Endothelial cell of umbilical vein (primary cell): Measurements from ENCODE around the gene PHEX. TPM values are rescaled to one million over a fixed set of nuclear protein-coding genes. Genes with fewer than 3 reads are reported as not detected.

Experiments
- BruUV-seq: library from RNA; stranded (reverse); fragments of 400-500 nt; replicated peaks from 2 replicates; lab custom pipeline; 2021; lab: Mats Ljungman, UMichigan
- CTCF ChIA-PET: fragments of 300-600, 350-600 bp; sonication (Branson Sonifier 250); formaldehyde crosslinking; loops from one replicate; lab custom pipeline; 2021; ENCODE audit warnings: antibody characterized with exemption, inconsistent platforms; lab: Charles Lee
- POLR2A ChIA-PET: fragments of 300-600, 350-600 bp; sonication (Branson Sonifier 250); formaldehyde crosslinking; loops from one replicate; lab custom pipeline; 2021; ENCODE audit warnings: antibody characterized with exemption, inconsistent platforms; lab: Charles Lee
- DNase-seq: peaks from one replicate; pipeline ENCODE4 v3.0.0-alpha.2; 2011; ENCODE audit warnings: low read depth, low spot score
- FAIRE-seq: peaks from 2 replicates; lab custom pipeline; 2011; peaks lifted over from hg19 to GRCh38; lab: Jason Lieb, UNC
- H2AFZ ChIP-seq: 2 replicates; pipeline ENCODE4 v1.6.0; 2012; ENCODE audit warnings: low read depth, low read length, control low read depth, inconsistent platforms
- H3K27ac ChIP-seq: 2 replicates; pipeline ENCODE4 v1.5.1; 2011; ENCODE audit warnings: low read depth, mild to moderate bottlenecking, control low read depth, low read length, moderate library complexity; ENCODE audit not compliant: insufficient read depth
- H3K27me3 ChIP-seq, 2 experiments: 2 replicates each; pipeline versions ENCODE4 v1.6.0 to v1.6.1; 2011; ENCODE audit warnings: low read length in 2 of 2, mixed read lengths in 1 of 2; ENCODE audit not compliant: control insufficient read depth in 2 of 2, insufficient read depth in 2 of 2
- H3K36me3 ChIP-seq, 2 experiments: 2 replicates in 1 of 2; 3 replicates in 1 of 2; pipeline ENCODE4 v1.5.1; 2011; ENCODE audit warnings: low read length in 2 of 2, mild to moderate bottlenecking in 1 of 2, moderate library complexity in 1 of 2; ENCODE audit not compliant: control insufficient read depth in 2 of 2, insufficient read depth in 2 of 2; ENCODE audit errors: extremely low read depth in 1 of 2
- H3K4me1 ChIP-seq: 3 replicates; pipeline ENCODE4 v1.5.1; 2011; ENCODE audit warnings: mild to moderate bottlenecking, low read length; ENCODE audit not compliant: control insufficient read depth, insufficient read depth; ENCODE audit errors: extremely low read depth
- H3K4me2 ChIP-seq: 2 replicates; pipeline ENCODE4 v1.6.1; 2011; ENCODE audit warnings: low read length, control low read depth, mixed read lengths; ENCODE audit not compliant: insufficient read depth
- H3K4me3 ChIP-seq, 3 experiments: fragments of 200-600 bp in 1 of 3; sonication (generic), shearing (Covaris generic) in 1 of 3; replicated peaks in 1 of 3; 2 replicates each; pipeline ENCODE4 v1.5.1; 2011 to 2016; ENCODE audit warnings: control low read depth in 3 of 3, low read length in 3 of 3, mild to moderate bottlenecking in 2 of 3, inconsistent platforms in 1 of 3, low read depth in 1 of 3, moderate library complexity in 1 of 3; ENCODE audit not compliant: insufficient read depth in 1 of 3
- H3K79me2 ChIP-seq: 2 replicates; pipeline ENCODE4 v1.6.0; 2012; ENCODE audit warnings: low read length, inconsistent platforms; ENCODE audit not compliant: control insufficient read depth, insufficient read depth
- H3K9ac ChIP-seq: replicated peaks from 2 replicates; pipeline ENCODE3; 2011; ENCODE audit warnings: low read length, control low read depth; ENCODE audit not compliant: insufficient read depth; ENCODE audit errors: extremely low read depth
- H3K9me1 ChIP-seq: replicated peaks from 3 replicates; pipeline ENCODE4 v1.6.0; 2011; ENCODE audit warnings: mild to moderate bottlenecking, low read length; ENCODE audit not compliant: control insufficient read depth, insufficient read depth; ENCODE audit errors: extremely low read depth
- H3K9me3 ChIP-seq: replicated peaks from 2 replicates; pipeline ENCODE4 v1.5.1; 2012; ENCODE audit warnings: low read length, inconsistent platforms; ENCODE audit not compliant: control insufficient read depth, insufficient read depth
- H4K20me1 ChIP-seq: replicated peaks from 2 replicates; pipeline ENCODE3; 2011; ENCODE audit warnings: mild to moderate bottlenecking, low read length; ENCODE audit not compliant: control insufficient read depth, insufficient read depth; ENCODE audit errors: extremely low read depth
- CTCF ChIP-seq, 2 donors: IDR thresholded peaks; 1 replicate in 1 of 2; 2 replicates in 1 of 2; pipeline ENCODE4 v1.5.1; 2011; ENCODE audit warnings: low read length in 2 of 2, mild to moderate bottlenecking in 2 of 2, moderate library complexity in 2 of 2, control low read depth in 1 of 2, inconsistent platforms in 1 of 2, low read depth in 1 of 2; ENCODE audit not compliant: insufficient read depth in 1 of 2; ENCODE audit errors: extremely low read depth in 1 of 2
- EZH2 ChIP-seq: IDR thresholded peaks from 2 replicates; pipeline ENCODE4 v1.6.1; 2012; ENCODE audit warnings: borderline replicate concordance, low read depth, mild to moderate bottlenecking, moderate library complexity, low read length, inconsistent platforms; ENCODE audit not compliant: severe bottlenecking
- FOS ChIP-seq: IDR thresholded peaks from 2 replicates; pipeline ENCODE4 v1.6.1; 2011; ENCODE audit warnings: mild to moderate bottlenecking, low read length, moderate library complexity, borderline replicate concordance; ENCODE audit not compliant: insufficient read depth
- GATA2 ChIP-seq: IDR thresholded peaks from 2 replicates; pipeline ENCODE4 v1.7.0; 2011; ENCODE audit warnings: low read depth, mild to moderate bottlenecking, moderate library complexity, mixed read lengths, low read length; ENCODE audit not compliant: insufficient read length, insufficient read depth
- JUN ChIP-seq: IDR thresholded peaks from 2 replicates; pipeline ENCODE4 v1.6.1; 2011; ENCODE audit warnings: borderline replicate concordance, low read depth; ENCODE audit not compliant: insufficient read length, insufficient read depth
- MAX ChIP-seq: IDR thresholded peaks from 2 replicates; pipeline ENCODE4 v1.6.1; 2011; ENCODE audit not compliant: insufficient read depth, insufficient read length
- MYC ChIP-seq: IDR thresholded peaks from one replicate; pipeline ENCODE4 v1.6.1; 2011; ENCODE audit warnings: mild to moderate bottlenecking, low read depth, low read length
- POLR2A ChIP-seq: IDR thresholded peaks from 2 replicates; pipeline ENCODE4 v1.6.1; 2012; ENCODE audit warnings: low read depth, mild to moderate bottlenecking, control low read depth, low read length
- POLR2AphosphoS5 ChIP-seq: IDR thresholded peaks from 2 replicates; pipeline ENCODE4 v1.6.1; 2012; ENCODE audit warnings: low read depth, mild to moderate bottlenecking, control low read depth, low read length, moderate library complexity; ENCODE audit not compliant: insufficient read depth
- dilution Hi-C: fragments of 300-500 bp; cut with MboI; formaldehyde crosslinking; loops from one replicate; pipeline ENCODE4 v1.15.0; 2019; ENCODE audit warnings: low sequenced_read_pairs; ENCODE audit not compliant: extremely low pct_ligation_motif_present
- intact Hi-C: fragments of 100-400 bp; cut with micrococcal nuclease; formaldehyde crosslinking; loops from one replicate; pipeline ENCODE4 v1.10.0; 2022
- polyA plus RNA-seq, 4 experiments: library from polyadenylated mRNA; depleted of rRNA in 3 of 4; stranded (reverse) in 3 of 4; unstranded in 1 of 4; fragments of >200 nt; gene quantifications; 2 replicates each; pipeline versions ENCODE4 v1.2.1 to v1.2.3, GENCODE V29; 2011 to 2012; ENCODE audit warnings: missing spikeins in 1 of 4
- total RNA-seq: library from RNA; stranded (reverse); gene quantifications from 2 replicates; pipeline ENCODE4 v1.2.3, GENCODE V29; 2021

Gene PHEX
- total and polyA plus RNA-seq, 2 donors (not counting 3 experiments of a cell fraction or from before 2014, with no cell fraction given) = 0.07 to 0.44 TPM

- no peaks in the 10 kb centered on the region for H4K20me1 ChIP-seq
- H3K9ac ChIP-seq = no peak overlapping the region
- H3K27me3 ChIP-seq = no peaks in the 10 kb centered on the region
- BruUV-seq = no TSS peak
- H3K36me3 ChIP-seq = no peaks in the 10 kb centered on the region
- H3K9me3 ChIP-seq = no peaks in the 10 kb centered on the region
- H3K4me3 ChIP-seq = no peak overlapping the region
- ChIA-PET CTCF (no interaction called here), POLR2A (no interaction called here)
- H3K9me1 ChIP-seq = no peaks in the 10 kb centered on the region
- no peaks in the 10 kb centered on the region for H3K79me2 ChIP-seq
- TF ChIP-seq MYC (no peak), CTCF (IDR thresholded peaks at IDR 0.05; ENCODE audit: extremely low read depth in 1 of 2, insufficient read depth in 1 of 2, low read depth in 1 of 2, low read length in 2 of 2) (no peak), GATA2 (no peak), POLR2AphosphoS5 (no peak), JUN (no peak), EZH2 (no peak), MAX (no peak), POLR2A (no peak), FOS (no peak)
- FAIRE-seq = no peak
- H2AFZ ChIP-seq = no peak overlapping the region
- H3K4me2 ChIP-seq = no peak overlapping the region
- H3K4me1 ChIP-seq = no peaks in the 10 kb centered on the region
- no peak overlapping the region for H3K27ac ChIP-seq
- DNase-seq = no peak
- intact Hi-C loops = no loop called here
- dilution Hi-C loops = no loop called here
Measured at GRCh38 chrX:22196149-22196548, 164.0 kb downstream of the PHEX start.
